Hematopoietic multipotent progenitor cell treated with erythropoietin and hydrocortisone succinate and interleukin-3 and kit ligand, for 4 days (in vitro differentiated cells): Measurements from ENCODE around the gene RGS21.

Source experiments
- DNase-seq: peaks from one replicate; pipeline ENCODE4 v3.0.0-alpha.2; 2015

RGS21 gene

GRCh38 chr1:192382758-192383157 is 66.0 kb downstream of the RGS21 start:
- DNase-seq: no peak

- no peak for DNase-seq
These were observed 69.4 kb downstream of the RGS21 start for GRCh38 chr1:192386051-192386650.

GRCh38 chr1:192395211-192395610 is 78.4 kb downstream of the RGS21 start:
- no peak for DNase-seq

GRCh38 chr1:192395895-192396294 is 79.1 kb downstream of the RGS21 start:
- DNase-seq: no peak

- no peak for DNase-seq
These were observed 82.4 kb downstream of the RGS21 start for GRCh38 chr1:192399161-192399560.

- no peak for DNase-seq
These were observed 85.0 kb downstream of the RGS21 start for GRCh38 chr1:192401825-192402224.

GRCh38 chr1:192402571-192402970 is 85.8 kb downstream of the RGS21 start:
- DNase-seq: no peak

- DNase-seq: no peak
These were observed 90.4 kb downstream of the RGS21 start for GRCh38 chr1:192407206-192407605.
